Ascending aorta (tissue), 2 donors: ENCODE measurements around the gene BANP. TPM values are rescaled to one million over a fixed set of nuclear protein-coding genes. Genes with fewer than 3 reads are reported as not detected.

Experiments used
- DNase-seq, 2 donors: peaks; one replicate each; pipeline ENCODE4 v3.0.0-alpha.2; 2019; ENCODE audit warnings: low spot score in 2 of 2
- H3K27ac ChIP-seq, 2 donors: fragments of 200-600 bp; sonication (generic); one replicate each; pipeline ENCODE4 v1.5.1; 2016 to 2017; ENCODE audit warnings: mild to moderate bottlenecking in 1 of 2
- H3K27me3 ChIP-seq: fragments of 200-600 bp; sonication (generic); one replicate; pipeline ENCODE4 v1.5.1; 2017
- H3K36me3 ChIP-seq, 2 donors: fragments of 200-600 bp; sonication (generic); one replicate each; pipeline ENCODE4 v1.5.1; 2016
- H3K4me1 ChIP-seq, 2 donors: fragments of 200-600 bp; sonication (generic); one replicate each; pipeline ENCODE4 v1.5.1; 2016 to 2017; ENCODE audit warnings: mild to moderate bottlenecking in 1 of 2
- H3K4me3 ChIP-seq, 2 donors: fragments of 200-600 bp; sonication (generic); one replicate each; pipeline ENCODE4 v1.5.1; 2016 to 2017; ENCODE audit warnings: mild to moderate bottlenecking in 1 of 2
- H3K9me3 ChIP-seq, 2 donors: fragments of 200-600 bp; sonication (generic); one replicate each; pipeline ENCODE4 v1.5.1; 2016
- intact Hi-C: fragments of 100-400 bp; cut with DNase I; formaldehyde crosslinking; loops from one replicate; pipeline ENCODE4 v1.15.1; 2023
- total RNA-seq: library from RNA; depleted of rRNA; stranded (reverse); fragments of >200 nt; gene quantifications from one replicate; pipeline ENCODE4 v1.1.0, GENCODE V29; 2016
- TF ChIP-seq, protein P1 (sequence below), 3 experiments: fragments of 200-600 bp in 2 of 3; fragments of 450-650 bp in 1 of 3; sonication (generic) in 2 of 3; IDR thresholded peaks; one replicate each; pipeline ENCODE4 v1.5.1; 2016 to 2019; ENCODE audit warnings: antibody characterized with exemption in 3 of 3, mild to moderate bottlenecking in 1 of 3, moderate library complexity in 1 of 3

The BANP gene
- total RNA-seq, 1 donor from 2014 or later: 23.4 TPM

- Histone ChIP-seq H3K4me3 (no peak overlapping the region), H3K36me3 (no peaks in the 10 kb centered on the region), H3K4me1 (peaks cover 4 to 7% of the 10 kb centered on the region in 2 donors), H3K9me3 (no peaks in the 10 kb centered on the region), H3K27ac (no peak overlapping the region), H3K27me3 (no peaks in the 10 kb centered on the region)
- DNase-seq: no peak
- TF ChIP-seq, protein P1, sequence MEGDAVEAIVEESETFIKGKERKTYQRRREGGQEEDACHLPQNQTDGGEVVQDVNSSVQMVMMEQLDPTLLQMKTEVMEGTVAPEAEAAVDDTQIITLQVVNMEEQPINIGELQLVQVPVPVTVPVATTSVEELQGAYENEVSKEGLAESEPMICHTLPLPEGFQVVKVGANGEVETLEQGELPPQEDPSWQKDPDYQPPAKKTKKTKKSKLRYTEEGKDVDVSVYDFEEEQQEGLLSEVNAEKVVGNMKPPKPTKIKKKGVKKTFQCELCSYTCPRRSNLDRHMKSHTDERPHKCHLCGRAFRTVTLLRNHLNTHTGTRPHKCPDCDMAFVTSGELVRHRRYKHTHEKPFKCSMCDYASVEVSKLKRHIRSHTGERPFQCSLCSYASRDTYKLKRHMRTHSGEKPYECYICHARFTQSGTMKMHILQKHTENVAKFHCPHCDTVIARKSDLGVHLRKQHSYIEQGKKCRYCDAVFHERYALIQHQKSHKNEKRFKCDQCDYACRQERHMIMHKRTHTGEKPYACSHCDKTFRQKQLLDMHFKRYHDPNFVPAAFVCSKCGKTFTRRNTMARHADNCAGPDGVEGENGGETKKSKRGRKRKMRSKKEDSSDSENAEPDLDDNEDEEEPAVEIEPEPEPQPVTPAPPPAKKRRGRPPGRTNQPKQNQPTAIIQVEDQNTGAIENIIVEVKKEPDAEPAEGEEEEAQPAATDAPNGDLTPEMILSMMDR (IDR thresholded peaks at IDR 0.05): no peak
- intact Hi-C loops: no loop called here
Observed at GRCh38 chr16:87960852-87961251, 9.6 kb downstream of the BANP start.

GRCh38 chr16:87961623-87962022, 10.4 kb downstream of the BANP start:
- Histone ChIP-seq H3K9me3 (no peaks in the 10 kb centered on the region), H3K4me1 (peaks cover 11 to 15% of the 10 kb centered on the region in 2 donors), H3K27me3 (no peaks in the 10 kb centered on the region), H3K36me3 (no peaks in the 10 kb centered on the region), H3K27ac (no peak overlapping the region), H3K4me3 (no peak overlapping the region)
- no peak for DNase-seq
- TF ChIP-seq, protein P1 (IDR thresholded peaks at IDR 0.05): no peak
- intact Hi-C loops: no loop called here

DNA sequence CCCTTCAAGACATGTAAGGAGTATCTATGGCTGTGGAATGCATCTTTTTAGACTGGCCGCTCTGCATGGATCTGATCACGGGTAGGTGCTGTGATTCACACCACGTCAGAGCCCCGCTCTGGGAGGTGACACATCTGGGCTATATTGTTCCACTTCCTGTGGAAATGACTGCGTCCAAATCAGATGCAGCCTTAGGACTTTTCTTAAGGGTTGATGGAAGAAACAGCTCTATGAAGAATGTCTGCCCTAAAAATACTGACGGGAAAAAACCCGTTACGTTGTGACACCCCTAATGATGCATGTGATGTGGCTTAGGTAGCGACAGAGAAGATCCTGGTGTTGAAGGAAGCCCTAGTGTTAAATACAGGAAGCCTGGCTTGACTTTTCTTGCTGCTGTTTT, 12.2 kb downstream of the BANP start:
- Histone ChIP-seq H3K27ac (no peak overlapping the region), H3K4me1 (peaks cover 14 to 27% of the 10 kb centered on the region in 2 donors), H3K4me3 (no peak overlapping the region), H3K27me3 (no peaks in the 10 kb centered on the region), H3K9me3 (no peaks in the 10 kb centered on the region), H3K36me3 (no peaks in the 10 kb centered on the region)
- intact Hi-C loops: no loop called here
- TF ChIP-seq, protein P1 (IDR thresholded peaks at IDR 0.05): no peak
- no peak for DNase-seq

GRCh38 chr16:87964049-87964659, 12.9 kb downstream of the BANP start:
- H3K4me3 ChIP-seq: no peak overlapping the region
- no peaks in the 10 kb centered on the region for H3K9me3 ChIP-seq
- H3K27ac ChIP-seq: peak overlapping the region; percentile 89 to 91
- H3K4me1 ChIP-seq: peaks cover 14 to 27% of the 10 kb centered on the region in 2 donors
- intact Hi-C loops: no loop called here
- no peak for DNase-seq
- no peaks in the 10 kb centered on the region for H3K27me3 ChIP-seq
- no peaks in the 10 kb centered on the region for H3K36me3 ChIP-seq
- TF ChIP-seq, protein P1 (IDR thresholded peaks at IDR 0.05): no peak

GRCh38 chr16:87965417-87965816, 14.2 kb downstream of the BANP start:
- TF ChIP-seq, protein P1 (IDR thresholded peaks at IDR 0.05): no peak
- Histone ChIP-seq H3K9me3 (no peaks in the 10 kb centered on the region), H3K27me3 (no peaks in the 10 kb centered on the region), H3K4me1 (peaks cover 14 to 27% of the 10 kb centered on the region in 2 donors), H3K4me3 (no peak overlapping the region), H3K27ac (peak overlapping the region; percentile 89 to 91), H3K36me3 (no peaks in the 10 kb centered on the region)
- no peak for DNase-seq
- intact Hi-C loops: no loop called here
